ENCODE measurements around the gene IL6.
A peak's percentile ranks its signal among the peaks of the same experiment; 100 is the strongest.

DNA sequence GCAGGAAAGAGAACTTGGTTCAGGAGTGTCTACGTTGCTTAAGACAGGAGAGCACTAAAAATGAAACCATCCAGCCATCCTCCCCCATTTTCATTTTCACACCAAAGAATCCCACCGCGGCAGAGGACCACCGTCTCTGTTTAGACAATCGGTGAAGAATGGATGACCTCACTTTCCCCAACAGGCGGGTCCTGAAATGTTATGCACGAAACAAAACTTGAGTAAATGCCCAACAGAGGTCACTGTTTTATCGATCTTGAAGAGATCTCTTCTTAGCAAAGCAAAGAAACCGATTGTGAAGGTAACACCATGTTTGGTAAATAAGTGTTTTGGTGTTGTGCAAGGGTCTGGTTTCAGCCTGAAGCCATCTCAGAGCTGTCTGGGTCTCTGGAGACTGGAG is 1.4 kb upstream of the IL6 start:
- TF ChIP-seq NFYB (CRISPR knock-in tag; IDR thresholded peaks at IDR 0.05) (no peak), ZNF263 (CRISPR knock-in tag; IDR thresholded peaks at IDR 0.05) (no peak), SP140L (CRISPR knock-in tag; IDR thresholded peaks at IDR 0.05; ENCODE audit: borderline replicate concordance) (no peak), ZC3H13 (CRISPR knock-in tag; IDR thresholded peaks at IDR 0.05) (no peak), EHMT2 (IDR thresholded peaks at IDR 0.05; ENCODE audit: borderline replicate concordance, low read depth, low read length) (no peak)
- TF ChIP-seq, protein P1, sequence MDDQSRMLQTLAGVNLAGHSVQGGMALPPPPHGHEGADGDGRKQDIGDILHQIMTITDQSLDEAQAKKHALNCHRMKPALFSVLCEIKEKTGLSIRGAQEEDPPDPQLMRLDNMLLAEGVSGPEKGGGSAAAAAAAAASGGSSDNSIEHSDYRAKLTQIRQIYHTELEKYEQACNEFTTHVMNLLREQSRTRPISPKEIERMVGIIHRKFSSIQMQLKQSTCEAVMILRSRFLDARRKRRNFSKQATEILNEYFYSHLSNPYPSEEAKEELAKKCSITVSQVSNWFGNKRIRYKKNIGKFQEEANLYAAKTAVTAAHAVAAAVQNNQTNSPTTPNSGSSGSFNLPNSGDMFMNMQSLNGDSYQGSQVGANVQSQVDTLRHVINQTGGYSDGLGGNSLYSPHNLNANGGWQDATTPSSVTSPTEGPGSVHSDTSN (CRISPR knock-in tag; IDR thresholded peaks at IDR 0.05; ENCODE audit: borderline replicate concordance), result no peak
- TF ChIP-seq, protein P2, sequence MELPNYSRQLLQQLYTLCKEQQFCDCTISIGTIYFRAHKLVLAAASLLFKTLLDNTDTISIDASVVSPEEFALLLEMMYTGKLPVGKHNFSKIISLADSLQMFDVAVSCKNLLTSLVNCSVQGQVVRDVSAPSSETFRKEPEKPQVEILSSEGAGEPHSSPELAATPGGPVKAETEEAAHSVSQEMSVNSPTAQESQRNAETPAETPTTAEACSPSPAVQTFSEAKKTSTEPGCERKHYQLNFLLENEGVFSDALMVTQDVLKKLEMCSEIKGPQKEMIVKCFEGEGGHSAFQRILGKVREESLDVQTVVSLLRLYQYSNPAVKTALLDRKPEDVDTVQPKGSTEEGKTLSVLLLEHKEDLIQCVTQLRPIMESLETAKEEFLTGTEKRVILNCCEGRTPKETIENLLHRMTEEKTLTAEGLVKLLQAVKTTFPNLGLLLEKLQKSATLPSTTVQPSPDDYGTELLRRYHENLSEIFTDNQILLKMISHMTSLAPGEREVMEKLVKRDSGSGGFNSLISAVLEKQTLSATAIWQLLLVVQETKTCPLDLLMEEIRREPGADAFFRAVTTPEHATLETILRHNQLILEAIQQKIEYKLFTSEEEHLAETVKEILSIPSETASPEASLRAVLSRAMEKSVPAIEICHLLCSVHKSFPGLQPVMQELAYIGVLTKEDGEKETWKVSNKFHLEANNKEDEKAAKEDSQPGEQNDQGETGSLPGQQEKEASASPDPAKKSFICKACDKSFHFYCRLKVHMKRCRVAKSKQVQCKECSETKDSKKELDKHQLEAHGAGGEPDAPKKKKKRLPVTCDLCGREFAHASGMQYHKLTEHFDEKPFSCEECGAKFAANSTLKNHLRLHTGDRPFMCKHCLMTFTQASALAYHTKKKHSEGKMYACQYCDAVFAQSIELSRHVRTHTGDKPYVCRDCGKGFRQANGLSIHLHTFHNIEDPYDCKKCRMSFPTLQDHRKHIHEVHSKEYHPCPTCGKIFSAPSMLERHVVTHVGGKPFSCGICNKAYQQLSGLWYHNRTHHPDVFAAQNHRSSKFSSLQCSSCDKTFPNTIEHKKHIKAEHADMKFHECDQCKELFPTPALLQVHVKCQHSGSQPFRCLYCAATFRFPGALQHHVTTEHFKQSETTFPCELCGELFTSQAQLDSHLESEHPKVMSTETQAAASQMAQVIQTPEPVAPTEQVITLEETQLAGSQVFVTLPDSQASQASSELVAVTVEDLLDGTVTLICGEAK (IDR thresholded peaks at IDR 0.05), result no peak
- TF ChIP-seq, protein P2 (CRISPR knock-in tag; IDR thresholded peaks at IDR 0.05), result no peak
- TF ChIP-seq, protein P3, sequence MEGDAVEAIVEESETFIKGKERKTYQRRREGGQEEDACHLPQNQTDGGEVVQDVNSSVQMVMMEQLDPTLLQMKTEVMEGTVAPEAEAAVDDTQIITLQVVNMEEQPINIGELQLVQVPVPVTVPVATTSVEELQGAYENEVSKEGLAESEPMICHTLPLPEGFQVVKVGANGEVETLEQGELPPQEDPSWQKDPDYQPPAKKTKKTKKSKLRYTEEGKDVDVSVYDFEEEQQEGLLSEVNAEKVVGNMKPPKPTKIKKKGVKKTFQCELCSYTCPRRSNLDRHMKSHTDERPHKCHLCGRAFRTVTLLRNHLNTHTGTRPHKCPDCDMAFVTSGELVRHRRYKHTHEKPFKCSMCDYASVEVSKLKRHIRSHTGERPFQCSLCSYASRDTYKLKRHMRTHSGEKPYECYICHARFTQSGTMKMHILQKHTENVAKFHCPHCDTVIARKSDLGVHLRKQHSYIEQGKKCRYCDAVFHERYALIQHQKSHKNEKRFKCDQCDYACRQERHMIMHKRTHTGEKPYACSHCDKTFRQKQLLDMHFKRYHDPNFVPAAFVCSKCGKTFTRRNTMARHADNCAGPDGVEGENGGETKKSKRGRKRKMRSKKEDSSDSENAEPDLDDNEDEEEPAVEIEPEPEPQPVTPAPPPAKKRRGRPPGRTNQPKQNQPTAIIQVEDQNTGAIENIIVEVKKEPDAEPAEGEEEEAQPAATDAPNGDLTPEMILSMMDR (CRISPR knock-in tag; IDR thresholded peaks at IDR 0.05), result peak; percentile 74
- TF ChIP-seq, protein P4, sequence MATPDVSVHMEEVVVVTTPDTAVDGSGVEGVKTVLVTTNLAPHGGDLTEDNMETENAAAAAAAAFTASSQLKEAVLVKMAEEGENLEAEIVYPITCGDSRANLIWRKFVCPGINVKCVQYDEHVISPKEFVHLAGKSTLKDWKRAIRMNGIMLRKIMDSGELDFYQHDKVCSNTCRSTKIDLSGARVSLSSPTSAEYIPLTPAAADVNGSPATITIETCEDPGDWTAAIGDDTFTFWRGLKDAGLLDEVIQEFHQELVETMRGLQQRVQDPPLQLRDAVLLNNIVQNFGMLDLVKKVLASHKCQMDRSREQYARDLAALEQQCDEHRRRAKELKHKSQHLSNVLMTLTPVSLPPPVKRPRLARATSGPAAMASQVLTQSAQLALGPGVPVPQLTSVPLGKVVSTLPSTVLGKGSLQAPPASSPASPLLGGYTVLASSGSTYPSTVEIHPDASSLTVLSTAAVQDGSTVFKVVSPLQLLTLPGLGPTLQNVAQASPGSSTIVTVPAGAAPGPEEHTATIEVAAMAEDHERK (CRISPR knock-in tag; IDR thresholded peaks at IDR 0.05; ENCODE audit: low read depth), result no peak

Measured in HepG2 (cell line).